ENCODE data around the gene C9orf57. TPM values are rescaled to one million over a fixed set of nuclear protein-coding genes. Genes with fewer than 3 reads are reported as not detected.

C9orf57 gene
- total and polyA plus RNA-seq, 2 donors (not counting 1 experiment from before 2014, with no cell fraction given), result not detected

- no peak overlapping the region for H3K27ac ChIP-seq (ENCODE audit: insufficient read depth, low read length)
- H3K9me3 ChIP-seq (ENCODE audit: control insufficient read depth, insufficient read depth, low read depth, low read length), result no peaks in the 10 kb centered on the region
- H4K20me1 ChIP-seq (ENCODE audit: control insufficient read depth, extremely low read depth, insufficient read depth, low read length), result no peaks in the 10 kb centered on the region
- TF ChIP-seq CTCF (conservative IDR thresholded peaks at IDR 0.05 in 1 of 2, IDR thresholded peaks at IDR 0.05 in 1 of 2; ENCODE audit: low read depth in 1 of 2, low read length in 2 of 2) (no peak), EZH2 (IDR thresholded peaks at IDR 0.05; ENCODE audit: low read length, missing control alignments) (no peak)
- DNase-seq (ENCODE audit: low read depth in 2 of 2), result no peak
- H2AFZ ChIP-seq (ENCODE audit: low read length), result no peak overlapping the region
- H3K79me2 ChIP-seq (ENCODE audit: control insufficient read depth, insufficient read depth, low read length), result no peaks in the 10 kb centered on the region
- no peak overlapping the region for H3K9ac ChIP-seq (ENCODE audit: insufficient read depth, low read length)
- H3K36me3 ChIP-seq (ENCODE audit: control insufficient read depth, insufficient read depth, low read length), result no peaks in the 10 kb centered on the region
- no peak overlapping the region for H3K4me3 ChIP-seq (replicated peaks in 1 of 4; ENCODE audit: control extremely low read depth in 1 of 4, insufficient read depth in 1 of 4, low read depth in 3 of 4, low read length in 4 of 4)
- no peaks in the 10 kb centered on the region for H3K27me3 ChIP-seq (ENCODE audit: control insufficient read depth, insufficient read depth, low read length)
- H3K4me2 ChIP-seq (ENCODE audit: extremely low read depth, insufficient read depth, low read length), result no peak overlapping the region
- H3K4me1 ChIP-seq (ENCODE audit: control insufficient read depth, extremely low read depth, insufficient read depth, low read length), result no peaks in the 10 kb centered on the region
Observed at GRCh38 chr9:72046630-72047456, 13.6 kb downstream of the C9orf57 start.

- no peaks in the 10 kb centered on the region for H4K20me1 ChIP-seq (ENCODE audit: control insufficient read depth, extremely low read depth, insufficient read depth, low read length)
Observed at GRCh38 chr9:72044095-72044494, 16.3 kb downstream of the C9orf57 start.

GRCh38 chr9:72043576-72043975 is 16.8 kb downstream of the C9orf57 start:
- H3K4me1 ChIP-seq (ENCODE audit: control insufficient read depth, extremely low read depth, insufficient read depth, low read length), result no peaks in the 10 kb centered on the region
- DNase-seq (ENCODE audit: low read depth in 2 of 2), result no peak
- no peaks in the 10 kb centered on the region for H3K9me3 ChIP-seq (ENCODE audit: control insufficient read depth, insufficient read depth, low read depth, low read length)
- no peaks in the 10 kb centered on the region for H4K20me1 ChIP-seq (ENCODE audit: control insufficient read depth, extremely low read depth, insufficient read depth, low read length)
- no peak overlapping the region for H3K4me2 ChIP-seq (ENCODE audit: extremely low read depth, insufficient read depth, low read length)
- no peak overlapping the region for H2AFZ ChIP-seq (ENCODE audit: low read length)
- TF ChIP-seq EZH2 (IDR thresholded peaks at IDR 0.05; ENCODE audit: low read length, missing control alignments) (no peak), CTCF (conservative IDR thresholded peaks at IDR 0.05 in 1 of 2, IDR thresholded peaks at IDR 0.05 in 1 of 2; ENCODE audit: low read depth in 1 of 2, low read length in 2 of 2) (no peak)
- H3K79me2 ChIP-seq (ENCODE audit: control insufficient read depth, insufficient read depth, low read length), result no peaks in the 10 kb centered on the region
- H3K4me3 ChIP-seq (replicated peaks in 1 of 4; ENCODE audit: control extremely low read depth in 1 of 4, insufficient read depth in 1 of 4, low read depth in 3 of 4, low read length in 4 of 4), result no peak overlapping the region
- H3K36me3 ChIP-seq (ENCODE audit: control insufficient read depth, insufficient read depth, low read length), result no peaks in the 10 kb centered on the region
- H3K9ac ChIP-seq (ENCODE audit: insufficient read depth, low read length), result no peak overlapping the region
- no peak overlapping the region for H3K27ac ChIP-seq (ENCODE audit: insufficient read depth, low read length)
- no peaks in the 10 kb centered on the region for H3K27me3 ChIP-seq (ENCODE audit: control insufficient read depth, insufficient read depth, low read length)

More at GRCh38 chr9:72044095-72044494, 16.3 kb downstream of the C9orf57 start:
- Histone ChIP-seq H3K27me3 (ENCODE audit: control insufficient read depth, insufficient read depth, low read length) (no peaks in the 10 kb centered on the region), H3K27ac (ENCODE audit: insufficient read depth, low read length) (no peak overlapping the region), H3K9ac (ENCODE audit: insufficient read depth, low read length) (no peak overlapping the region), H3K9me3 (ENCODE audit: control insufficient read depth, insufficient read depth, low read depth, low read length) (no peaks in the 10 kb centered on the region), H3K4me2 (ENCODE audit: extremely low read depth, insufficient read depth, low read length) (no peak overlapping the region), H3K79me2 (ENCODE audit: control insufficient read depth, insufficient read depth, low read length) (no peaks in the 10 kb centered on the region), H3K4me3 (replicated peaks in 1 of 4; ENCODE audit: control extremely low read depth in 1 of 4, insufficient read depth in 1 of 4, low read depth in 3 of 4, low read length in 4 of 4) (no peak overlapping the region), H3K4me1 (ENCODE audit: control insufficient read depth, extremely low read depth, insufficient read depth, low read length) (no peaks in the 10 kb centered on the region), H3K36me3 (ENCODE audit: control insufficient read depth, insufficient read depth, low read length) (no peaks in the 10 kb centered on the region), H2AFZ (ENCODE audit: low read length) (no peak overlapping the region)
- TF ChIP-seq CTCF (conservative IDR thresholded peaks at IDR 0.05 in 1 of 2, IDR thresholded peaks at IDR 0.05 in 1 of 2; ENCODE audit: low read depth in 1 of 2, low read length in 2 of 2) (no peak), EZH2 (IDR thresholded peaks at IDR 0.05; ENCODE audit: low read length, missing control alignments) (no peak)
- no peak for DNase-seq (ENCODE audit: low read depth in 2 of 2)

All from fibroblast of lung (primary cell).